Measurements from ENCODE around the gene RBMS1. TPM values are rescaled to one million over a fixed set of nuclear protein-coding genes. Genes with fewer than 3 reads are reported as not detected.

RBMS1 gene
- total and polyA plus RNA-seq, 2 of the 4 experiments (the other 2 are of a cell fraction), result 43.5 to 64.9 TPM

- CTCF ChIA-PET, result no interaction called here
- Histone ChIP-seq H3K79me1 (ENCODE audit: low read depth in 1 of 2, low read length in 2 of 2) (no peaks in the 10 kb centered on the region), H2AK5ac (ENCODE audit: low read depth, low read length) (no peak overlapping the region), H3K27ac (ENCODE audit: insufficient read depth, low read length) (no peak overlapping the region), H4K91ac (ENCODE audit: insufficient read depth, low read depth, low read length) (no peak overlapping the region), H2BK5ac (ENCODE audit: low read depth, low read length, poor library complexity, severe bottlenecking) (no peak overlapping the region), H2AK9ac (replicated peaks; ENCODE audit: low read depth, low read length, poor library complexity) (no peak overlapping the region), H2BK20ac (ENCODE audit: low read depth, low read length) (no peak overlapping the region), H3K27me3 (ENCODE audit: control insufficient read depth, insufficient read depth, low read length) (no peaks in the 10 kb centered on the region), H3K9ac (ENCODE audit: low read depth, low read length) (no peak overlapping the region), H3K4me1 (ENCODE audit: control insufficient read depth, insufficient read depth, low read length) (peaks cover 6% of the 10 kb centered on the region), H3K4me2 (ENCODE audit: low read depth, low read length) (no peak overlapping the region), H3K56ac (ENCODE audit: extremely low read depth, insufficient read depth, low read length) (no peak overlapping the region), H3K9me3 (ENCODE audit: control insufficient read depth, insufficient read depth, low read length) (no peaks in the 10 kb centered on the region), H2BK120ac (ENCODE audit: low read depth, low read length) (no peak overlapping the region), H4K8ac (ENCODE audit: low read depth in 2 of 2, low read length in 2 of 2) (no peak overlapping the region), H2BK15ac (ENCODE audit: low read depth, low read length) (no peak overlapping the region), H2AFZ (replicated peaks; ENCODE audit: low read length, poor library complexity) (no peak overlapping the region), H3K36me3 (ENCODE audit: control insufficient read depth, insufficient read depth, low read length) (no peaks in the 10 kb centered on the region), H4K5ac (ENCODE audit: low read depth, low read length) (no peak overlapping the region), H3K4ac (ENCODE audit: low read depth, low read length) (no peak overlapping the region), H4K20me1 (ENCODE audit: insufficient read depth, low read length) (no peaks in the 10 kb centered on the region), H3K9me1 (ENCODE audit: insufficient read depth, low read length) (no peaks in the 10 kb centered on the region; the same call in 1 of the 2 replicates), H3K4me3 (ENCODE audit: insufficient read depth, low read depth, low read length) (no peak overlapping the region), H3K18ac (ENCODE audit: low read depth, low read length) (no peak overlapping the region), H3K23ac (ENCODE audit: low read depth, low read length) (no peak overlapping the region), H3K14ac (replicated peaks; ENCODE audit: low read depth, low read length) (no peak overlapping the region)
- no peak for DNase-seq
- no CpG with 5 or more reads among the region's 6 CpGs for whole genome bisulfite sequencing, 2 experiments (ENCODE audit: extremely low coverage in 2 of 2, insufficient read length in 1 of 2)
- no peak for ATAC-seq (ENCODE audit: low read depth)
- BruUV-seq (replicated peaks), result no TSS peak
- dilution Hi-C loops (cut with HindIII; ENCODE audit: low sequenced_read_pairs, unreplicated experiment), result no loop called here
- intact Hi-C loops (cut with micrococcal nuclease), result loop anchor here (5.0 kb wide), 1 partner anchor 142 kb away; no protein-coding TSS in a partner anchor
- TF ChIP-seq ELK1 (IDR thresholded peaks at IDR 0.05; ENCODE audit: borderline replicate concordance, low read depth, low read length), result no peak
- no peak for TF ChIP-seq FOS (IDR thresholded peaks at IDR 0.05; ENCODE audit: low read depth, low read length)
- TF ChIP-seq USF2 (IDR thresholded peaks at IDR 0.05; ENCODE audit: low read depth, low read length), result no peak
- no peak for TF ChIP-seq CTCF (conservative IDR thresholded peaks at IDR 0.05; ENCODE audit: low read depth, low read length)
- no peak for TF ChIP-seq RCOR1 (IDR thresholded peaks at IDR 0.05; ENCODE audit: insufficient replicate concordance, low read length)
- no peak for TF ChIP-seq MAFK (IDR thresholded peaks at IDR 0.05; ENCODE audit: low read depth, low read length)
- TF ChIP-seq MXI1 (IDR thresholded peaks at IDR 0.05; ENCODE audit: borderline replicate concordance, low read depth, low read length), result no peak
- no peak for TF ChIP-seq SMC3 (IDR thresholded peaks at IDR 0.05; ENCODE audit: low read depth, low read length)
- TF ChIP-seq BHLHE40 (IDR thresholded peaks at IDR 0.05; ENCODE audit: low read depth, low read length), result no peak
- TF ChIP-seq NFE2L2 (IDR thresholded peaks at IDR 0.05; ENCODE audit: low read depth, low read length), result no peak
- TF ChIP-seq RAD21 (IDR thresholded peaks at IDR 0.05; ENCODE audit: low read length), result no peak
- TF ChIP-seq POLR2A (IDR thresholded peaks at IDR 0.05; ENCODE audit: low read depth, low read length), result no peak
- TF ChIP-seq RFX5 (IDR thresholded peaks at IDR 0.05; ENCODE audit: low read depth, low read length), result no peak
- TF ChIP-seq CHD1 (IDR thresholded peaks at IDR 0.05; ENCODE audit: low read depth, low read length), result no peak
- no peak for TF ChIP-seq MAZ (IDR thresholded peaks at IDR 0.05; ENCODE audit: borderline replicate concordance, low read depth, low read length)
- no peak for TF ChIP-seq CEBPB (IDR thresholded peaks at IDR 0.05; ENCODE audit: low read depth, low read length)
- POLR2A ChIA-PET (ENCODE audit: unreplicated experiment), result no interaction called here
- in situ Hi-C loops (cut with MboI; ENCODE audit: low sequenced_read_pairs), result loop anchor here (5.0 kb wide), 1 partner anchor 142 kb away; no protein-coding TSS in a partner anchor
Observed at GRCh38 chr2:160254189-160254762, 239.3 kb downstream of the RBMS1 start.

All from IMR-90 (cell line).